GM21717 (cell line): ENCODE measurements around the gene GNA12.
A peak's percentile ranks its signal among the peaks of the same experiment; 100 is the strongest.

Experiments used
- ATAC-seq: cut with Tn5 transposase; IDR thresholded peaks from one replicate; pipeline ENCODE4 v1.9.1; 2021; ENCODE audit warnings: mild to moderate bottlenecking, moderate library complexity; ENCODE audit not compliant: unreplicated experiment

GNA12 gene

GRCh38 chr7:2719007-2719406 lies 125.1 kb downstream of the GNA12 start:
- ATAC-seq: no peak

GRCh38 chr7:2718296-2718965 lies 125.7 kb downstream of the GNA12 start:
- ATAC-seq: no peak

DNA sequence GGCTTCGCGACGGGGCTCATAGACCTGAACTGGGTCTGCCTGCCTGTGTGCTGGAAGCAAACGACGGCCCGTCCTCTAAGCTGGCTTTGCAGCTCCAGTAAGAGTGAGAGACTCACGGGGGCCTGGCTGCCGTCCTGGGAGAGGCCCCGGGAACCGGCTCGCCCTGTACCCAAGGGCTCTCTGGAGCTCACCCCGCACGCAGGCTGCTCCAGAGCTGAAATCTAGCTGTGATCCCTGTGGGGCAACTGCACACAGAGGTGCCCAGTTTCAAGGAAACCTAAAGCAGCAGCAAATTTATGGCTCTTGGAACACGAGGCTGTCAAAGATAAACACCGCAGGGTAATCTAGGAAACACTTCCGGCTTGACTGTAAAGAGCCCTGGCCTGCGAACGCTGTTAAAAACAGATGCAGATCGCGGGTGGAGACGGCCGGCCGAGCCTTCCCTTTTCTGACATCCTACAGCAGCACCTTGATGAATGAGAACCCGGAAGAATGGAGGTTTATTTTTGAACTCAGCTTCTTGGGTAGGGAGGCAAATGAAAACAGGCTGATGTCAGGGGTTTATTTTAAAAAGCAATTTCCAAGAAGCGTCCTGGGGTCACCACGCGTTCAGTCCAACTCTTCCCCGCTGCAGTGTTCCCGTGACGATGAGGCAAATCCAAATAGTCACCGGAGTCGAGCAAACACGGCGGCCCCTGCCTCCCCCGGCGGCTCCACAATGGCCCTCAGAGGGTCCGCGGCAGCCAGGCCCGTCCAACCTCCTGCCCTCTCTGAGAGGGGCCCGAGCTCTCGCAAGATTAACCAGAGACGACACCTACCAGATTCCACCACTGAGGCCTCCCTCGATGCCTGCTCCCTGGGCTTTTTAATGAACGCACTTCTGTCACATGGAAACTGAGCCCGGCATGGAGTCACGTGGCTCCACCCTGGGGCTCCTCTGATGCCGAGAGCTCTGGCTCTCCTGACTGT lies 126.5 kb downstream of the GNA12 start:
- ATAC-seq: no peak

GRCh38 chr7:2716906-2717292 lies 127.2 kb downstream of the GNA12 start:
- ATAC-seq: no peak

GRCh38 chr7:2716488-2716887 lies 127.6 kb downstream of the GNA12 start:
- no peak for ATAC-seq

DNA sequence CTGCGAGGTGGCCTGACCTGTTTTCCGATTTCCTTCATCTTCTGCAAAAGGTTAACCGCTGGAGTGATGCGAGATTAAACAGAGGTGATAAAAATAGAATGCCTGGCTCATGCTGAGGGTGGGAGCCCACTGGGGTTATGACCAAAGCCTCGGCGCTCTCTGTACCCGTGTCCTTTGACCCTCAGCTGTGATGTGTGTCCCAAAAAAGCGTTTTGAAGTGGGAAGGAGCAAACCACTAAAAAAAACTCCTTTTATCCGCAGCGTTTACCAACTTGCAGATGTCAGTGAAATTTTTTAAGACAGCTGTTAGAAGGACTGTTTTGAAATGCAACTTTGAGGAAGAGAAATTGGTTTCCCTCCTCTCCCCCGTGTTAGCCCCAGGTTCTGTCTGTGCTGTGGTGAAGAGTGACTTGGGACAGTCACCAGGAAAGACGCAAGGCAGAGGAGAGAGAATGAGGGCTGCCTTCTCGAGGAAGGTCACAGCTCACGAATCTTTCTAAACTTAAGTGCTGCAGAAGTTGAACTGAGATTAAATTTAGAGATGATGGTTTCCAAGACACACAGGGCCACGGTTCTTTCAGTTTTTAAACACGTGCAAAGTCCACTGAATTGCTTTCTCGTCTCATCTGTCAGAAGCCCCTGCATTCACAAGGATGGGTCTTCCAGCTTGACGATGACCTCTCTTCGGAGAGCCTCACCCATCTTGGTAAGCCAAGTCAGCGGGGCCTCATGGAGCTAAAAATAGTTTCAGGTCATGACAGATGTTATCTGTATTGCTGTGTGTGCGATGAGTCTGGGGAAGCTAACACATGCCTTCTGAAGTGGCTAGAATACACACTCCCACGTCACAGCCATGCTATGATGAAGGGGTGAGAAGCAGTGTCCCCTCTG lies 128.5 kb downstream of the GNA12 start:
- ATAC-seq: no peak

DNA sequence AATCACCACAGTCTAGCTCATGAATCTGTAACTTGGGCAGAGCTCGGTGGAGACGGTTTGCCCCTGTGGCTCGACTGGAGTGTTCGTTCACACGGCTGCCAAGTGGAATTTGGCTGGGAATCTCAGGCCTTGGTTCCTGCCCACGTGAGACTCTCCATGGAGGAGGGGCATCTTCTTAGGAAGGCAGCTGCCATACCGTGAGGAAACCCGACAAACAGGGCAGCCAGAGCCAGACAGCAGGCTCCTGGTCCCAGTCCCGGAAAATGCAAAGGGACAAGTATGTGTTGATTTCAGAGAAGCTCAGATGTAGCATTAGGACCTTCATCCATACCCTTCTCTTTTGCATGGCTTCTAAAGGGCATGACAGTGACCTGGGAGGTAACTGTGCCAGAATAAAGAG lies 129.5 kb downstream of the GNA12 start:
- ATAC-seq: no peak

DNA sequence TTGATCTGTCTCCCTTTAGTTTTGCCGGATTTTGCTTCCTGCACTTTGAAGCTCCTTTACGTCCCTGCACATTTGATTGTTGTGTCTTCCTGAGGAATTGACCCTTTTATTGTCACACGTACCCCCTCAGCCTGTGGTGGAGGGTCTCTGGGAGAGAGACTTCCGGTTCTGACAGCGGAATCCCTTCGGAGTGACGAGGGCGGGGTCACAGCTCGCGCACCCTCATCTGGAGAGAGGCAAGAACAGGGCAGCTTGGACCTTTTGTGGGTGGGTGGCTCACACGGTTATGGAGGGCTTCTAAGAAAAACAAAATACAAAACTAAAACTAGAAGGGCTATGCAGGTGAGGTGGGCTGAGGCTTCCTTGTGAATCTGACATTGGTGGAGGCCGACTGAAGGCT lies 130.1 kb downstream of the GNA12 start:
- no peak for ATAC-seq

GRCh38 chr7:2713370-2713769 lies 130.7 kb downstream of the GNA12 start:
- ATAC-seq: no peak

GRCh38 chr7:2711895-2712675 lies 132.0 kb downstream of the GNA12 start:
- no peak for ATAC-seq

DNA sequence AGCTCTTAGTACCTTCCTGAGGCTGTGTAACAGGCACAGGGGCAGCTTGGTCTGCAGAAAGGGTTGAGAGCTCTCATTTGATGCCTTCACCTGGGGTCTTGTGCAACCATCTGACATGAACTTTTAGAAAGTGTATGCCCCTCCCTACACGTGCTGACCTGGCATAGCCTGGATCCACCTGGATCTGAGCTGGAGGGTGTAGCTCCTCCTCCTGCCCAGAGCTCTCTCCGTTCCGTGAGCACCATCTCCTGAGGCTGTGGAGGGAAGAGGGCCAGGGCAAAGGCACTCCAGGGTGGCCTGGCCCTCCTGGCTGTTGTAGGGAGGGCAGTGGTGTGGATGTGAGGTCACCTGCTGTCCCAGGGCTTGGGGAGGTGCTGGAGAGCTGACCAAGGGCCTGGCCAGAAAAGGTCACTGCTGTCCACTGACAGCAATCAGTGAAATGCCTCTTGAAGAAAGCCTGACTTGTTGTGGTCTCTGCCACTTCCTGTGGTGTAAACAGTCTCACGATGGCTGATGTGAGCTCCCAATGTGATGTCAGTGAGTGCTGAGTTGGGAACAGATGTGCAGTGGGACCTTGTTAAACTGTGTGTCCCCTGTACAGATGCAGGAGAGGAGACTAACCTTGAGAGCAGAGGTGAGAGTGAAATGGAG lies 133.1 kb downstream of the GNA12 start:
- peak; percentile 36 for ATAC-seq

GRCh38 chr7:2710286-2710655 lies 133.8 kb downstream of the GNA12 start:
- peak; percentile 51 for ATAC-seq

DNA sequence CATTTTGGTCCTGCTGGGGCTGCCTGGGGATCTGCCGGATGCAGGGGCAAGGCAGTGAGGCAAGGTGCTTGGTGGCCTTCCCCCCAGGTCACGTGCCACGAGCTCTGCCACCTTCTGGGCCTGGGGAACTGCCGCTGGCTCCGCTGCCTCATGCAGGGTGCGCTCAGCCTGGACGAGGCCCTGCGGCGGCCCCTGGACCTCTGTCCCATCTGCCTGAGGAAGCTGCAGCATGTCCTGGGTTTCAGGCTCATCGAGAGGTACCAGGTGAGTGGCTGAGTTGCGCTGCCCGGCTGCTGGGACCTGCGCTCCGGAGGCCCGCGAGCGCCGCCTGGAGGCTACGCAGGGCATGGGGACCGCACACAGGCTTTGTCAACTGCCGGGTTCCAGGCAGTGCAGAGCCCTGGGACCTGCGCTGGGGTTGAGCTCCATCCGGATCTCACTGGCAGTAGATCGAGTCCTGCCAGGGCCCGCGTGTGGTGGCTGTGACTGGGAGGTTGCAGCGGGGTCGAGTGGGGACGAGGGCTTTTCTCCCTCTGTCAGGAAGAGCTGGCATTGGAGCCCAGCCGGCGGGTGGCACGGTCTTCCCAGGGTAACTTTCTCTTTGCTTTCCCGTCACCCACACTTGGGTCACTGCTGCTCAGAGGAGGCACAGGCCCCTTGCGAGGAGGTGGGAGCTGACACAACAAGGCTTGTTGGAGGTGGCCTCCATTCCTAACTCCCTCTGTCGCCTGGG lies 134.4 kb downstream of the GNA12 start:
- peak; percentile 74 for ATAC-seq

GRCh38 chr7:2708547-2709310 lies 135.4 kb downstream of the GNA12 start:
- ATAC-seq: no peak

- no peak for ATAC-seq
Observed at GRCh38 chr7:2708041-2708440, 136.1 kb downstream of the GNA12 start.

GRCh38 chr7:2707481-2707880 lies 136.6 kb downstream of the GNA12 start:
- no peak for ATAC-seq

DNA sequence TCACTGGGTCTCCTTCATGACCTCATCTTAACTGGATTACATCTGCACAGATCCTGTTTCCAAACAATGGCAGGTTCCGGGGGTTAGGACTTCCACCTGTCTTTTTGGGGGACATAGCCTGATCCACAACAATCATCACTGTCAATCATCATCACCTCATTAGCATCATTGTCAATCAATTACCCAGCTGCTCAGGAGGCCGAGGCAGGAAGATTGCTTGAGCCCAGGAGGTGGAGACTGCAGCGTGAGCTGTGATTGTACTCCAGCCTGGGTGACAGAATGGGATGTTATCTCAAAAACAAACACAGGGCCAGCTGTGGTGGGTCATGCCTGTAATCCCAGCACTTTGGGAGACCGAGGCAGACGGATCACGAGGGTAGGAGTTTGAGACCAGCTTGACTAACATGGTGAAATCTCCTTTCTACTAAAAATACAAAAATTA lies 137.4 kb downstream of the GNA12 start:
- no peak for ATAC-seq

- ATAC-seq: no peak
Observed at GRCh38 chr7:2705371-2706096, 138.6 kb downstream of the GNA12 start.
